Eye (tissue), 1 donor: Measurements from ENCODE around the gene NME5.
"Not testable (repeated sequence)": the region's sequence is repeated elsewhere in the genome, so short reads cannot be mapped to it uniquely, and the experiment has no call there.

Experiments
- DNase-seq: peaks from one replicate; pipeline ENCODE4 v3.0.0-alpha.2; 2015

NME5 gene

GRCh38 chr5:138077064-138077696, 62.0 kb downstream of the NME5 start:
- DNase-seq = peak; percentile 85

GRCh38 chr5:138070026-138070425, 69.2 kb downstream of the NME5 start:
- not testable (repeated sequence) for DNase-seq

DNA sequence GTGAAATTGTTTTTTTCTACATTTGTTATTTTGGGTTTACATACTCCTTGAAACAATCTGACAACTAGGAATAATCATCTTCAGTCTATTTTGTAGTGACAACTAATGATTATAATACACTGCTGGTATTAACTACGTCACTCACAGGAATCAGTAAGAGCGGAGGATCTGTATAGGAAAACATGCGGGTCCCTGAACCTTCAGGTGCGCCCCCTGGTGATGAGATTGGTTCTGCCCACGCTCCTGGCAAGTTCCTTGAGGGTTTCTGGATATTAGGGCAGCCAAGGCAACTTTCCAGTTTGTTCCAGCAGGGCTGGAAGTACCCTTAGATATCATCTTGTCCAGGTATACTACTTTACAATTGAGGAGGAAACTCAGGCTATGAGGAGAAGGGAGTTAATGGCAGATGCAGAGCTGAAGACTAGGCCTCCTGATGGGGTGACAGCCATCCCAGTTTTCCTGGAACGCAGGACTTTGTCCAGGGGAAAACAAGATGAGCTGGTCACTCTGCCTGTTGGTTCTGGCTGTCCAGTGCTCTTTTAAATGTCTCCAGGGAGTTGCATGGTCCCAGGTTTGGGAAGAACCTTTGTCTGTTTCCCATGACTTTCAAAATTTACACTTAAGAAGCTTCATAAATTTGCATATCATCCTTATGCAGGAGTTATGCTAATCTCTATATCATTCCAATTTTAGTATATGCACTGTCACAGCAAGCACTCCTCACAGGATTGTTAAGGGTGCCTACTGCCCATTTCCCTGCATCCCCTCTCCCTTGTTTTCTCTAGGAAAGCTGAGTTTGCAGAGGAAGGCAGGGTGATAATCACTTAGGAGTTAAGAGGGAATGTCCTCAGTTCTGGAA, 70.3 kb downstream of the NME5 start:
- DNase-seq = peak; percentile 66

- no peak for DNase-seq
These were observed 71.3 kb downstream of the NME5 start for GRCh38 chr5:138067945-138068344.
